H9 (cell line): ENCODE data around the gene TEF. TPM values are rescaled to one million over a fixed set of nuclear protein-coding genes. Genes with fewer than 3 reads are reported as not detected.

Experiments
- DNase-seq: peaks from one replicate; pipeline ENCODE4 v3.0.0-alpha.2; 2017
- H2AFZ ChIP-seq: one replicate; pipeline ENCODE4 v1.6.1; 2013; ENCODE audit warnings: mild to moderate bottlenecking, low read length, control low read depth, moderate library complexity
- H2AK5ac ChIP-seq: 2 replicates; pipeline ENCODE4 v1.6.1; 2013; ENCODE audit warnings: low read length, control low read depth, mixed read lengths; ENCODE audit not compliant: insufficient read length
- H2BK120ac ChIP-seq: one replicate; pipeline ENCODE4 v1.6.1; 2013; ENCODE audit warnings: low read depth, mild to moderate bottlenecking, low read length, control low read depth, inconsistent platforms; ENCODE audit not compliant: poor library complexity, severe bottlenecking
- H2BK12ac ChIP-seq: 2 replicates; pipeline ENCODE4 v1.6.1; 2013; ENCODE audit warnings: low read length, control low read depth, mixed read lengths, low read depth; ENCODE audit not compliant: insufficient read length
- H2BK15ac ChIP-seq: 2 replicates; pipeline ENCODE4 v1.6.1; 2013; ENCODE audit warnings: low read depth, low read length, control low read depth
- H2BK20ac ChIP-seq: one replicate; pipeline ENCODE4 v1.6.1; 2013; ENCODE audit warnings: low read depth, mild to moderate bottlenecking, low read length, control low read depth, inconsistent platforms; ENCODE audit not compliant: poor library complexity, severe bottlenecking
- H2BK5ac ChIP-seq: 2 replicates; pipeline ENCODE4 v1.6.1; 2013; ENCODE audit warnings: low read length, control low read depth, mixed read lengths; ENCODE audit not compliant: insufficient read length
- H3K14ac ChIP-seq: 2 replicates; pipeline ENCODE4 v1.6.1; 2013; ENCODE audit warnings: low read length, control low read depth; ENCODE audit not compliant: insufficient read depth
- H3K18ac ChIP-seq: 2 replicates; pipeline ENCODE4 v1.6.1; 2013; ENCODE audit warnings: low read depth, mild to moderate bottlenecking, mixed read lengths, low read length, control low read depth; ENCODE audit not compliant: insufficient read length
- H3K23ac ChIP-seq: 2 replicates; pipeline ENCODE4 v1.6.1; 2013; ENCODE audit warnings: low read length, control low read depth, mixed read lengths, low read depth; ENCODE audit not compliant: insufficient read length
- H3K23me2 ChIP-seq: 2 replicates; pipeline ENCODE4 v1.6.1; 2013; ENCODE audit warnings: low read depth, mild to moderate bottlenecking, mixed read lengths, low read length, control low read depth; ENCODE audit not compliant: insufficient read length, poor library complexity, severe bottlenecking
- H3K27ac ChIP-seq: 2 replicates; pipeline ENCODE4 v1.5.1; 2013; ENCODE audit warnings: low read length, control low read depth, mixed read lengths, low read depth; ENCODE audit not compliant: insufficient read length
- H3K27me3 ChIP-seq: 2 replicates; pipeline ENCODE4 v1.6.1; 2013; ENCODE audit warnings: low read length, control low read depth, inconsistent platforms; ENCODE audit not compliant: insufficient read depth
- H3K4ac ChIP-seq: 2 replicates; pipeline ENCODE4 v1.6.1; 2013; ENCODE audit warnings: low read depth, mild to moderate bottlenecking, control low read depth, inconsistent platforms, low read length, moderate library complexity
- H3K4me1 ChIP-seq: 2 replicates; pipeline ENCODE4 v1.6.1; 2013; ENCODE audit warnings: low read length, control low read depth, inconsistent platforms; ENCODE audit not compliant: insufficient read depth
- H3K4me2 ChIP-seq: 2 replicates; pipeline ENCODE4 v1.6.1; 2013; ENCODE audit warnings: low read length, control low read depth, mixed read lengths; ENCODE audit not compliant: insufficient read length, insufficient read depth
- H3K56ac ChIP-seq: 2 replicates; pipeline ENCODE4 v1.6.1; 2013; ENCODE audit warnings: low read depth, mild to moderate bottlenecking, mixed read lengths, low read length, control low read depth; ENCODE audit not compliant: insufficient read length
- H3K79me1 ChIP-seq: 2 replicates; pipeline ENCODE4 v1.6.1; 2013; ENCODE audit warnings: low read depth, mild to moderate bottlenecking, moderate library complexity, low read length, control low read depth, inconsistent platforms; ENCODE audit not compliant: insufficient read depth, poor library complexity, severe bottlenecking
- H3K79me2 ChIP-seq: 2 replicates; pipeline ENCODE4 v1.6.1; 2013; ENCODE audit warnings: low read length, control low read depth, inconsistent platforms; ENCODE audit not compliant: insufficient read depth
- H3K9ac ChIP-seq: 2 replicates; pipeline ENCODE4 v1.6.1; 2013; ENCODE audit warnings: low read length, control low read depth, mixed read lengths; ENCODE audit not compliant: insufficient read length; ENCODE audit errors: extremely low read depth
- H3K9me3 ChIP-seq: one replicate; pipeline ENCODE4 v1.6.1; 2013; ENCODE audit warnings: low read depth, low read length, inconsistent platforms; ENCODE audit not compliant: control insufficient read depth
- H3T11ph ChIP-seq: one replicate; pipeline ENCODE4 v1.6.1; 2013; ENCODE audit warnings: mild to moderate bottlenecking, low read length, control low read depth, inconsistent platforms
- H4K20me1 ChIP-seq: one replicate; pipeline ENCODE4 v1.6.1; 2013; ENCODE audit not compliant: control insufficient read depth, insufficient read length, insufficient read depth
- H4K5ac ChIP-seq: 2 replicates; pipeline ENCODE4 v1.6.1; 2013; ENCODE audit warnings: low read depth, mild to moderate bottlenecking, mixed read lengths, low read length, control low read depth; ENCODE audit not compliant: insufficient read length
- H4K8ac ChIP-seq: replicated peaks from 2 replicates; pipeline ENCODE4 v1.6.1; 2013; ENCODE audit warnings: low read length, control low read depth, mixed read lengths, low read depth; ENCODE audit not compliant: insufficient read length
- H4K91ac ChIP-seq: 2 replicates; pipeline ENCODE4 v1.6.1; 2013; ENCODE audit warnings: low read depth, mild to moderate bottlenecking, moderate library complexity, mixed read lengths, low read length, control low read depth; ENCODE audit not compliant: insufficient read length
- H3K27ac Mint-ChIP-seq, 3 experiments: 2 replicates in 2 of 3; 3 replicates in 1 of 3; pipeline ENCODE4 v1.8.0; 2020 to 2021; ENCODE audit warnings: mixed read lengths in 3 of 3, mild to moderate bottlenecking in 1 of 3, moderate library complexity in 1 of 3
- H3K27me3 Mint-ChIP-seq: 2 replicates; pipeline ENCODE4 v1.8.0; 2021; ENCODE audit warnings: low read depth, mild to moderate bottlenecking, moderate library complexity, mixed read lengths
- H3K36me3 Mint-ChIP-seq, 3 experiments: 2 replicates in 2 of 3; 3 replicates in 1 of 3; pipeline ENCODE4 v1.8.0; 2020 to 2021; ENCODE audit warnings: low read depth in 3 of 3, mixed read lengths in 3 of 3; ENCODE audit not compliant: insufficient read depth in 1 of 3
- H3K4me1 Mint-ChIP-seq, 2 experiments: 2 replicates each; pipeline ENCODE4 v1.8.0; 2020; ENCODE audit warnings: mixed read lengths in 2 of 2
- H3K4me3 Mint-ChIP-seq, 2 experiments: 2 replicates in 1 of 2; 3 replicates in 1 of 2; pipeline ENCODE4 v1.8.0; 2020 to 2021; ENCODE audit warnings: mild to moderate bottlenecking in 2 of 2, mixed read lengths in 2 of 2, moderate library complexity in 1 of 2
- H3K9me3 Mint-ChIP-seq, 2 experiments: 2 replicates in 1 of 2; 3 replicates in 1 of 2; pipeline ENCODE4 v1.8.0; 2020; ENCODE audit warnings: mild to moderate bottlenecking in 2 of 2, mixed read lengths in 2 of 2, moderate library complexity in 1 of 2
- WGBS: extraction: QIAGEN DNeasy Blood & Tissue Kit; methylation state at CpG from one replicate; pipeline ENCODE4 v1.1.7; 2013; ENCODE audit warnings: missing lambda C conversion rate, low lambda C conversion rate, mixed read lengths; ENCODE audit not compliant: insufficient read length; ENCODE audit errors: extremely low coverage; 5-methylcytosine and 5-hydroxymethylcytosine counted together
- total RNA-seq: library from RNA; stranded (reverse); gene quantifications from 2 replicates; pipeline ENCODE4 v1.2.1, GENCODE V29; 2021
- TF ChIP-seq, protein P1 (sequence below): fragments of 200-600 bp; sonication (generic); conservative IDR thresholded peaks from 3 replicates; pipeline ENCODE4 v1.8.0; 2021; ENCODE audit warnings: antibody characterized with exemption, mild to moderate bottlenecking

TEF gene
- total RNA-seq, 1 experiment from 2014 or later = 17.9 TPM

DNA sequence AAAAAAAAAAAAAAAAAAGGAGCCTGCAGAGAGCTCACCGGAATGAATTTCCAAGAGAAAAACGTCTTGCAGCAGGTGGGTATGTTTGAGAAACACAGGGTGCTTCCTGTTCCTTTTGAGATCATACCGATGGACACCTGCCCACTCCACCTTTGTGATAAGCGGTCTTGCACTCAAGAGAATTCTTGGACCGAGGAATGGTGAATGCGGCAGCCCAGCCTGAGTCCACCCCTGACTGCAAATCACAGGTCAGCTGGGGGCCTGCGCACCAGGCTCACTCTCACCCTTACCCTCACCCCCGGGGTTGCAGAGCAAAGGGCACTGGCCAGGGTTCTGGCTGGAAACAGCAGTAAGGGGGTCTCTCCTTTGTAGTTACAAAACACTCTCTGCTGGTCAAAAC lies 16.8 kb upstream of the TEF start:
- H2AFZ ChIP-seq = no peak overlapping the region
- DNase-seq = no peak
- H2BK12ac ChIP-seq = no peak overlapping the region
- H2BK15ac ChIP-seq = no peak overlapping the region
- no peak overlapping the region for H3K4ac ChIP-seq
- peaks cover 5% of the 10 kb centered on the region; the same call in 1 of the 2 replicates for H3K4me1 ChIP-seq
- WGBS = no CpG with 5 or more reads among the region's 8 CpGs
- H3K79me2 ChIP-seq = no peaks in the 10 kb centered on the region
- H3K14ac ChIP-seq = no peak overlapping the region; the same call in 1 of the 2 replicates
- Mint-ChIP-seq H3K4me1 (peaks cover 21 to 36% of the 10 kb centered on the region in 2 experiments), H3K27ac (no peak overlapping the region), H3K27me3 (peaks cover 9% of the 10 kb centered on the region; the same call in 1 of the 2 replicates), H3K4me3 (no peak overlapping the region), H3K9me3 (no peaks in the 10 kb centered on the region), H3K36me3 (peaks cover 0 to 2% (median 0%) of the 10 kb centered on the region in 3 experiments; a peak in 1 of 7 replicates)
- TF ChIP-seq, protein P1, sequence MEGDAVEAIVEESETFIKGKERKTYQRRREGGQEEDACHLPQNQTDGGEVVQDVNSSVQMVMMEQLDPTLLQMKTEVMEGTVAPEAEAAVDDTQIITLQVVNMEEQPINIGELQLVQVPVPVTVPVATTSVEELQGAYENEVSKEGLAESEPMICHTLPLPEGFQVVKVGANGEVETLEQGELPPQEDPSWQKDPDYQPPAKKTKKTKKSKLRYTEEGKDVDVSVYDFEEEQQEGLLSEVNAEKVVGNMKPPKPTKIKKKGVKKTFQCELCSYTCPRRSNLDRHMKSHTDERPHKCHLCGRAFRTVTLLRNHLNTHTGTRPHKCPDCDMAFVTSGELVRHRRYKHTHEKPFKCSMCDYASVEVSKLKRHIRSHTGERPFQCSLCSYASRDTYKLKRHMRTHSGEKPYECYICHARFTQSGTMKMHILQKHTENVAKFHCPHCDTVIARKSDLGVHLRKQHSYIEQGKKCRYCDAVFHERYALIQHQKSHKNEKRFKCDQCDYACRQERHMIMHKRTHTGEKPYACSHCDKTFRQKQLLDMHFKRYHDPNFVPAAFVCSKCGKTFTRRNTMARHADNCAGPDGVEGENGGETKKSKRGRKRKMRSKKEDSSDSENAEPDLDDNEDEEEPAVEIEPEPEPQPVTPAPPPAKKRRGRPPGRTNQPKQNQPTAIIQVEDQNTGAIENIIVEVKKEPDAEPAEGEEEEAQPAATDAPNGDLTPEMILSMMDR = no peak
- H3T11ph ChIP-seq = no peak overlapping the region
- no peak overlapping the region for H4K5ac ChIP-seq
- no peak overlapping the region for H2AK5ac ChIP-seq
- H3K9ac ChIP-seq = no peak overlapping the region
- no peak overlapping the region for H2BK120ac ChIP-seq
- no peak overlapping the region for H4K8ac ChIP-seq
- H3K56ac ChIP-seq = no peak overlapping the region
- H3K9me3 ChIP-seq = no peaks in the 10 kb centered on the region
- no peak overlapping the region for H3K27ac ChIP-seq
- H3K4me2 ChIP-seq = no peak overlapping the region
- H3K23me2 ChIP-seq = no peaks in the 10 kb centered on the region
- H4K20me1 ChIP-seq = no peaks in the 10 kb centered on the region
- no peak overlapping the region for H2BK20ac ChIP-seq
- H3K79me1 ChIP-seq = no peaks in the 10 kb centered on the region
- H3K23ac ChIP-seq = no peak overlapping the region
- no peaks in the 10 kb centered on the region for H3K27me3 ChIP-seq
- H2BK5ac ChIP-seq = no peak overlapping the region
- no peak overlapping the region for H3K18ac ChIP-seq
- no peak overlapping the region for H4K91ac ChIP-seq
